CD4-positive, alpha-beta T cell treated with Interleukin-12 subunit alpha and Interleukin-12 subunit beta, for 1 hour (primary cell): ENCODE data around the gene GSS.

ENCODE experiments used
- DNase-seq: peaks from one replicate; pipeline ENCODE4 v3.0.0-alpha.2; 2020

The GSS gene

DNA sequence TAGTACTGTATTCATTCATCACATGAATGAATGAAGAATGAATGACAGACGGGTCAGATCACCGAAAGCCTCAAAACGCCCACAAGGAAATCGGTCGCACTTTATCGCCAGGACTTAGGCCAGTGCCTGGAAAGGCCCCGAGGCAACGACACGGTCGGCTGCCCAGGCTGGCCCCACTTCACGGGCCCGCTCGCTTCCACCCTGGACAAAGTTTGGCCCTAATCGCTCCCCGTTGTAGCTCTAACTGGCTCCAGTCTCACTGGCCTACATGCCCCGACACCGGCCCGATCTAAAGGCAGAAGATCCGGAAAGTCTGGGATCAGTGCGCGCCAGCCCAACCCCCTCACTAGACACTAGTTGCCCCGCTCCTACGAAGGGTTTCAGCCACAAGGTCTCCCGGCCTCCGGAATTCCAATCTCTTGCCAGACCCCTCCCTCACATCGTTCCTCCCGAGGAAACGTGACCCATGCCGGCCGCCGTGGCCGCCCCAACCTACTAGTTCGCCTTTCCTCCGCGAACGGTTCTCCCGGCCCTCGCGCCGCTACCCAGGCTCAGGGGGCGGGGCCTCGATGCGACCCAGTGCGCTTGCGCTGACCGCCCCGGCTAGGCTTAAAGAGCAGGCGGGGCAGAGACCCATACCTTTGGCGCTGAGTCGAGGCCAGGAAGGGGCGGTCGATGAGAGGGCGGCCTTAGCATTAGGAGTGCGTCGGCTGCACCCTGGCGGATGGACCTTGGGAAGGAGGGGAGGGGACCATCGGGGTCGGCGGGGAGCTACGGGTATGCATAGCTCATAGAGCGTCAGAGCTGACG, at the start of gene GSS, which contains the start of gene MYH7B:
GSS (minus strand) TSS at position 576 of the 810 bp plus-strand sequence. CDS start 3,954 bp downstream, outside the sequence.
MYH7B (plus strand) TSS at position 638 of the 810 bp plus-strand sequence. CDS start 22,138 bp downstream, outside the sequence.
- peak; percentile 96 for DNase-seq

DNA sequence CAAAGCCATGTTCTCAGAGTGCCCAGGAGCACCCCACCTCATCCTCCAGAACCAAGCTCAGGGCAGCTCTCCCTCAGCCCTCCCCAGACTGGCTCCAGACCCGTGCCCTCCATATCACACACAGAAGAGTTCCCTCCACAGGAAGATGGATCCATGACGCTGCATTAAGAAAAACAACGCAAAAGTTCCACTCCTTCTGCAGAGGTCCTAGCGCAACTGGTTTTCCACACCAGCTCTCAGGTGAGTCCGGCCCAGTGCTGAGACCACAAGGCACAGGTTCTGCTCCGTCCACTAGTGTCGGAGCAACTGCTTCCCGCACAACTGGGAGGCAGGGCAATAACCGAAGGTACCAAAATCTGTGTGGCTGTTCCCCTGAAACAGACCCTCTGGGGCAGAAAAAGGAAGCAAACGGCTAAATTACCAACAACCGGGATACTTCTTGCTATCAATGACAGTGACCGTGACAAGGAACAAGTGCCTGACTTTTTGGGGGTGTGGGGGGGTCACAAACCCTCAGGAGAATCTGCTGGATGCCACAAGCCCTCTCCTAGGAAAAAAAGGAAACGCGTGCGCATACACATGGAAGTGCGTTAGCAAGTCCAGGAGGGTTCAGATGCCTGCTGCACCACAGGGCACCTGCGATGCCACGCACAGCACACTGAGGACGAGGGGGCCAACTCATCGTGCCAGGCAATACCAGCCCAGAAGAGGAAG, 49.3 kb upstream of the GSS start:
- no peak for DNase-seq

DNA sequence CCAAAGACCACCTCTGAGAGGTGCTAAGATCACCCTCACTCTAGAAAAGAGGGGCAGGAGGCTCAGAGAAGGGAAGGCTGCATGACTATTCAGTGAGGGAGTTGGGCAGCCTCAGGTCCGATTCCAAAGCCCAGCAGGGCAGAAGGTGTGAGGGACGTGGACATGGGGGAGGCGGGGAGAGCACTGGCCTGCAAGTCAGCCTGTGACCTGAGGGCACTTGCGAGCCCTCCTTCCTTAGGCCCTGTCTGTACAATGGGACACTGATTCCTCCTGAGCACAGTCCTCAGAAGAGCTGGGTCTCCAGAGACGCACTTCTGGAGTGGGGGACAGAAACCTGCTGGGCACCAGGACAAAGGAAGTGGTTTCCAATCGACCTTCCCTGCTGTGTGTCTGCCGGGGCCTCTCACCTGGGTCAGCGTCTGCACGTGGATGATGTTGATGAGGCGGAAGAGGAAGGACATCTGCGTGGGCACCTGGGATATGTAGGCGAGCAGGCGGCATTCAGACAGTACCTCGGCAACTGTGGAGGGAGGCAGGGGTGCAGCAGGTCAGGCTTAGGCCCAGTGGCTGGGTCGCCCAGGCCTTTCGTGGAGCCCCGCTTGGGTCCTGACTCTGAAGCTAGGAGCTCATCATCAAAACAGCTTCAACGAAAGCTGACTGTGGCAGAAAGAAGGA, 48.6 kb upstream of the GSS start:
- no peak for DNase-seq

DNA sequence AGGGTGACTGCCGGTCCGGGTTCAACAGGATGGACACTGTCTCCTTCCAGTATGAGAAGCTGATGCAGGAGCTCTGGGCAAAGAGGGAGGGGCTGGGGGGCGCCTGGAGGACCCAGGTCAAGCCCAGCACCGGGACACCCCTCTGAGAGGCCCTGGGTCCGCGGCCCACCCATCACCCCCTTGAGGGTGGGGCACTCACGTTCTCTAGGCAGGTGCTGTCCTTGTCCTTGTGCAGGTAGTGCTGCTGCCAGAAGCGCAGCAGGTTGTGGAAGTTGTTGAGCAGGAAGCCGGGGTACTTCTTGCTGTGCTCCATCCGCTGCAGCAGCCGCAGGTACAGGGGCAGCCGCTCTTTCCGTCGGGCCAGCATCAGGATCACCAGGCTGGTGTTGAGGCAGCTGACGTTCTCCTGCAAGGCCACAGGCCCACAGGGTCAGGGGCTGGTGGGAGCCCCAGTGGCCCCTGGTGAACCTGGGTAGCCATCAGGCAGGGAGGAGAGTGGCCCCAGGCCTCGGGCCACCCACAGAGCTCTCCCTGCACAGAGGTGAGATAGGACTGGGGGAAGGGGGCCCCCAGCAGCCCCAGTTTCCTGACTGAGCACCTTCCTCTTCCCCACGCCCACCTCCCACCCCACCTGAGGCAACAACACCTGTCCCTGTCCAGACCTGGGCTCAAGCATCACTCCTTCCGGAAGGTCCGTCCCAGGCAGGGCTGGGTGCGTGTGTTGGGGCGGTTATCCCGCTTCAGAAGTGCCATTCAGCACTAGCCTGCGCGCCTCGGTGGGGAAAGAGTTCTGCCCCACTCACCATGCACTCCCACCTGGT, 47.8 kb upstream of the GSS start:
- no peak for DNase-seq

DNA sequence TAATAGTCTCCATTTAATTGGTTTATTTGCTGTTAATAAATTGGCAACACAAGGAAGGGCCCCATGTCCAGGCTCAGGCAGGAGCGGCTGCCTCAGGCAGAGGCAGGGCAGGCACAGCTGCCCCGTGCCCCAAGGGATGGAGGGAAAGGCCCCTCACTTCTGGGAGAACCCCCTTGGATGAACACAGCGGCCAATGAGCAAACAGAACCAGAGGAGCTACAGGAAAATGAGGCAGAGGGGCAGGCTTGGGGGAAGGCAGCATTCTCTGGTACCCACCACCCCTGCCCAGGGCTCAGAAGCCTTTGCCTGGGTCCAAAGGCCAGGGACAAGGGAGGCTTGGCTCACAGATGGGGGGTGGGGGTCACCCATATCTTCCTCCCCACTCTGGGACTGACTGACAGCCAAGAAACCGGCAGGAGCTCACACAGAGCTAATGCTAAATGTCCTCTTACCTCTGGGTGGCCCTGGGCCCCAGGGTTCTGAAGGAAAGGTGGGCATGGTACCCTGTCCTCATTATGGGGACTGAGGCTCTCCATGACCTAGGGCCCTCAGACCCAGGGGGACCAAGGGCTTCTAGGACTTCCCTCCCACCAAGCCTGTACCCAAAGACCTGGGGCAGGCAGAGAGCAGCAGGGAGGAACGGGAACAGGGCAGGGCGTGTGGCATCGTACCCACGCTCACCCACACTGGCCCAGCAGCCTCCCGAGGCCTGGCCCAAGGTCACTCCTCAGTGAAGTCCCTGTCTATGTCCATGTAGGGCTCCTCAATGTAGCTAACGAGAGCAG, 47.0 kb upstream of the GSS start:
- DNase-seq, result no peak

DNA sequence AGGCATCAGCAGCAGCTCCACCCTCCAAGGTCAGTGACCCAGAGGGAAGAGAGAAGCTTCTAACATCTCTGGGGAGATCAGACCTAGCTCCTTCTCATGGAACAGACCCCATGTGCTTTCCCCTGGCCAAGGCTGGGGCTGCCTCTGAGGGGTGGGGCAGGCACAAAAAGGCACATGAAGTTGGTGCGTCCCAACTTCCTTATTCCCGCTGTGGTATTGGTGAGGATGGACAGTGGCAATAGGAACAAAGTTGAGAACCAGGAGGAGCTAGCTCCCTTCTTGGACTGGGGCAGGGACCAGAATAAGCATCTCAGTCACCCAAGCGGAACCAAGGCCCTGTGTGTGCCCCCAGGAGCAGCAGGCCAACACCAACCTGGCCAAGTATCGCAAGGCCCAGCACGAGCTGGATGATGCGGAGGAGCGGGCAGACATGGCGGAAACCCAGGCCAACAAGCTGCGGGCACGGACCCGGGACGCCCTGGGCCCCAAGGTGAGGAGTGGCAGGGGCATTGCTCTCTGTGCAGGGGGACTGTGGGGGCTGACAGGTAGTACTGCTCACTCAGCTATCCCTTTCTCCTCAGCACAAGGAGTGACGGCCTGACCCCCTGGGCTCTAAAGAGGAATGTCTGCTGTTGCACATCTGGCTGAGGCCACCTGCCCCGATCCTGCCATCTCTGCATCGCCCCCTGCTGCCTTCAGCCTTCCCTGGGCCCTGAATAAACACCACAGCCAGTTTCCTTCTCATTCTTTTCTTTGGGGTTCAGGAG, 46.2 kb upstream of the GSS start:
- DNase-seq, result peak; percentile 5

DNA sequence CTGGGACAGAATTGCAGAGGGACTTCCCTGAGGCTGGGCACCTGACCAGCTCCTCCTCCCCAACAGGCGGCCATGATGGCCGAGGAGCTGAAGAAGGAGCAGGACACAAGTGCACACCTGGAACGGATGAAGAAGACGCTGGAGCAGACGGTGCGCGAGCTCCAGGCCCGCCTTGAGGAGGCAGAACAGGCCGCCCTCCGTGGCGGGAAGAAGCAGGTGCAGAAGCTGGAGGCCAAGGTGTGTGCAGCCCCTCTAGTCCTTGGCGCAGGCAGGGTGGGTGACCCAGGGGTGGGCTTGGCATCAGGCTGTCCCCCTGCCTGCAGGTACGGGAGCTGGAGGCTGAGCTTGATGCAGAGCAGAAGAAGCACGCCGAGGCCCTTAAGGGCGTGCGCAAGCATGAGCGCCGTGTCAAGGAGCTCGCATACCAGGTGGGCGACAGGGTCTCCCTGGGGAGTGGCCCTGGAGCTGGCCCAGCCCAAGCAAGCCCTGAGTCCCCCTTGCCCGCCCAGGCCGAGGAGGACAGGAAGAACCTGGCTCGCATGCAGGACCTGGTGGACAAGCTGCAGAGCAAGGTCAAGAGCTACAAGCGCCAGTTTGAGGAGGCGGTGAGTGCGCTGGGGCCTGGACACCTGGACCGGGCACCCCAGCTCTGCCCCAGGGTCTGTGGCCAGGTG, 45.5 kb upstream of the GSS start:
- no peak for DNase-seq

DNA sequence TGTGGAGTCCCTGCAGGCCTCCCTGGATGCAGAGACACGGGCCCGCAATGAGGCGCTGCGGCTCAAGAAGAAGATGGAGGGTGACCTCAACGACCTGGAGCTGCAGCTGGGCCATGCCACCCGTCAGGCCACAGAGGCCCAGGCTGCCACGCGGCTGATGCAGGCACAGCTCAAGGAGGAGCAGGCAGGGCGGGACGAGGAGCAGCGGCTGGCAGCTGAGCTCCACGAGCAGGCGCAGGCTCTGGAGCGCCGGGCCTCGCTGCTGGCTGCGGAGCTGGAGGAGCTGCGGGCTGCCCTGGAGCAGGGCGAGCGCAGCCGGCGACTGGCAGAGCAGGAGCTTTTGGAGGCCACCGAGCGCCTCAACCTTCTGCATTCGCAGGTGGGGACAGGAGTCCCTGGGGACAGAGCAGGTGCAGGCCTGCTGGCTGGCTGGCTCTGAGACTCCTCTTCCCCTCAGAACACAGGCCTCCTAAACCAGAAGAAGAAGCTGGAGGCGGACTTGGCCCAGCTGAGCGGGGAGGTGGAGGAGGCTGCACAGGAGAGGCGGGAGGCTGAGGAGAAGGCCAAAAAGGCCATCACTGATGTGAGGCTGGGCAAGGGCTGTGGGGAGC, 44.8 kb upstream of the GSS start:
- DNase-seq, result no peak

DNA sequence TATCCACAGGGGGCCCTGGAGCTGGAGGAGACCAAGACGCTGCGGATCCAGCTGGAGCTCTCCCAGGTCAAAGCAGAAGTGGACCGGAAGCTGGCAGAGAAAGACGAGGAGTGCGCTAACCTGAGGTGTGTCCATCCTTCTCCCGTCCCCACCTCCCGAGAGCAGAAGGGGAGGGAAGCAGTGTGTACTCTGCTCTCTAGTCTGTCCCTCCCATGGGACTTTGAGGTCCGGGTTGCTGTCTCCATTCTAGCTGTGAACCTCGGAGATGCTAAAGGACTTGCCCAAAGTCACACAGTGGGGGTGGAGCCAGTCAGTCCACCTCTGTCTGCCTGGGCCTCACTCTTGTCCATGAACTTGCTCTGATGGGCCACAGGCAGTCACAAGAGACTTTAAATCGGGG, 44.2 kb upstream of the GSS start:
- no peak for DNase-seq

DNA sequence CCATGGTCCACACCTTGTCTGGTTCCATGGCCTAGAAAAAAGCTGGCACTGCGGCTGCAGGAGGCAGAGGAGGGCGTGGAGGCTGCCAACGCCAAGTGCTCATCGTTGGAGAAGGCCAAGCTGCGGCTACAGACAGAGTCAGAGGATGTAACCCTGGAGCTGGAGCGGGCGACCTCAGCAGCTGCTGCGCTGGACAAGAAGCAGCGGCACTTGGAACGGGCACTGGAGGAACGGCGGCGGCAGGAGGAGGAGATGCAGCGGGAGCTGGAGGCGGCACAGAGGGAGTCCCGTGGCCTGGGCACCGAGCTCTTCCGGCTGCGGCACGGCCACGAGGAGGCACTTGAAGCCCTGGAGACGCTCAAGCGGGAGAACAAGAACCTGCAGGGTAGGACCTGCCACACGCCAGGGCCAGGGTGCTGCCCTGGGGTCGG, 43.4 kb upstream of the GSS start:
- no peak for DNase-seq

DNA sequence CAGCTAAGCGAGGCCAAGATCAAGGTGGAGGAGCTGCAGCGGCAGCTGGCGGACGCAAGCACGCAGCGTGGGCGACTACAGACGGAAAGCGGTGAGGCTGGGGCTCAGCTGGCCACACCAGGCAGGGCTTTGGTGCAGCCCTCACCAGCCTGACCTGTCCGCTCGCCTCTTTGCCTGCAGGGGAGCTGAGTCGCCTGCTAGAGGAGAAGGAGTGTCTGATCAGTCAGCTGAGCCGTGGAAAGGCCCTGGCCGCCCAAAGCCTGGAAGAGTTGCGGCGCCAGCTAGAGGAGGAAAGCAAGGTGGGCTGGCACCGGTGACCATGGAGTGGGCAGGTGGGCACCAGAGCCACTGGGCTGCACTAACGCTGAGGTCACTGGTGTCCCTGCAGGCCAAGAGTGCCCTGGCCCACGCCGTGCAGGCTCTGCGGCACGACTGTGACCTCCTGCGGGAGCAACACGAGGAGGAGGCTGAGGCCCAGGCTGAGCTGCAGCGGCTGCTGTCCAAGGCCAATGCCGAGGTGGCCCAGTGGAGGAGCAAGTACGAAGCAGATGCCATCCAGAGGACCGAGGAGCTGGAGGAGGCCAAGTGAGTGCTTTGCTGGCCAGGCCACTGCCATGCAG, 42.8 kb upstream of the GSS start:
- DNase-seq, result no peak

DNA sequence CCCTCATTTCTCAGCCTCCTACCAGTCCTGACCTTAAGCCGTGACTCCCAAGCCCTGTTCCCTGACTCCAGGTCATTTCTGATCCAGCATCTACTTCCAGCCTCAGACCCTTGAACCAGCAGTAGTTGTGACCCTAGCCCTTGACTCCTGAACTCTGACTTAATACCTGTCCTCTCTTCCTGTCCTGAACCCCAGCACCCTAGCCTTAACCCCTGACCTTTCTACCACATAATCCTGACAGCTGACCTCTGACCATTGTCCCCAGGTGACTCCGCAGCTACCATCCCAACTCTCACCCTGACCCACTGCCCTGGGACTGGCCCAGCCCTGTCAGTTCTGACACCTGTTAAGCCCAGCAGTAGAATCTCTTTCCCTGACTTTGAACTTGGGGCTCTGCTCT, 42.2 kb upstream of the GSS start:
- DNase-seq, result no peak

DNA sequence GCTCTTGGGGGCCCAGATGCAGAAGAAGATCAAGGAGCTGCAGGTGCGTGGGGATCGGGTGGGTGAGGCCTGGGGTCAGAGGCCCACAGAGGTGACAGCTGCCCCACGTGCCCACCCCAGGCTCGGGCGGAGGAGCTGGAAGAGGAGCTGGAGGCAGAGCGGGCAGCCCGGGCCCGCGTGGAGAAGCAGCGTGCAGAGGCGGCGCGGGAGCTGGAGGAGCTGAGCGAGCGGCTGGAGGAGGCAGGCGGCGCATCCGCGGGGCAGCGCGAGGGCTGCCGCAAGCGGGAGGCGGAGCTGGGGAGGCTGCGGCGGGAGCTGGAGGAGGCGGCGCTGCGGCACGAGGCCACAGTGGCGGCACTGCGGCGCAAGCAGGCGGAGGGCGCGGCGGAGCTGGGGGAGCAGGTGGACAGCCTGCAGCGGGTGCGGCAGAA, 41.5 kb upstream of the GSS start:
- peak; percentile 3 for DNase-seq

DNA sequence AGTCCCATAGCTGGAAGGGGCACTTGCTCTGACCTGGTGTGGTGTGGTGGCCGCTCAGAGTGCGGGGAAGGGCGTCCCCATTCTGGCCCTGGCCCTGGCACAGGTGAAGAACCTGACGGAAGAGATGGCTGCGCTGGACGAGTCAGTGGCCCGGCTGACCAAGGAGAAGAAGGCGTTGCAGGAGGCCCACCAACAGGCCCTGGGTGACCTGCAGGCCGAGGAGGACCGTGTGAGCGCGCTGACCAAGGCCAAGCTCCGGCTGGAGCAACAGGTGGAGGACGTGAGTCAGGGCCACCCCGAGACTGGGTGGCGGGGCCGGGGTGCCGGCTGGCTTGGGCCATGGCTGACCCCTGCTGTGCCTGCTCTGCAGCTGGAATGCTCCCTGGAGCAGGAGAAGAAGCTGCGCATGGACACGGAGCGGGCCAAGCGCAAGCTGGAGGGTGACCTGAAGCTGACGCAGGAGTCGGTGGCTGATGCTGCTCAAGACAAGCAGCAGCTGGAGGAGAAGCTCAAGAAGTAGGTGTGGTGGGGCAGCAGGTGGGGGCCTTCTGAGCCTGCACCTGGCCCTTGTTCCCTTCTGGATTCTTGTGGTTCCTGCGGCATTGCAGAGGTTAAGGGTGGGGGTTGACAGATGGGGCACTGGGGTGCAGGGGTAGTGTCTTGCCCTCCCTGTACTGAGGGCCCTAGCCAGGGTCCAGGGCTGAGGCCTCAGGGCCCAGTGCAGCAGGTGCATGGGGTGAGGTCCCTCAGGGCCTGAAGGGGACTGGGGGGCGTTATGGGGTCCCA, 40.8 kb upstream of the GSS start:
- DNase-seq, result no peak

DNA sequence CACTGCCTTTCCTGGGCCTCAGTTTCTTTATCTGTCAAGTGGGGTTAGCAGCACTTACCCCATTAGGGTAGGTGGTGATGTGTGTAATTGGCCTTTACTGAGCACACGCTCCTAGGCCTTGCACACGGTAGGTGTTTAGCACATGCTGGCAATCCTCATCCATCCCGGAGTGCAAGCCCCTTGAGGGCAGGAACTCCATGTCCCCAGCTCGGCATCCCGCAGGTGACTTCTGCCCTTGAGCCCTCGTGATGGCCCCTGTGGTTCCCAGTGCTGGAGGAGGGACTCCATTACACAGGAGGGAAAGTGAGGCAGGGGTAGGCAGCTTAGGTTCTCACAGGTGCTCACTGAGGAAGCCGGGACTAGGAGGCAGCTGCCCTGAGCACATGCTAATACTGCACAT, 40.1 kb upstream of the GSS start:
- DNase-seq, result no peak

DNA sequence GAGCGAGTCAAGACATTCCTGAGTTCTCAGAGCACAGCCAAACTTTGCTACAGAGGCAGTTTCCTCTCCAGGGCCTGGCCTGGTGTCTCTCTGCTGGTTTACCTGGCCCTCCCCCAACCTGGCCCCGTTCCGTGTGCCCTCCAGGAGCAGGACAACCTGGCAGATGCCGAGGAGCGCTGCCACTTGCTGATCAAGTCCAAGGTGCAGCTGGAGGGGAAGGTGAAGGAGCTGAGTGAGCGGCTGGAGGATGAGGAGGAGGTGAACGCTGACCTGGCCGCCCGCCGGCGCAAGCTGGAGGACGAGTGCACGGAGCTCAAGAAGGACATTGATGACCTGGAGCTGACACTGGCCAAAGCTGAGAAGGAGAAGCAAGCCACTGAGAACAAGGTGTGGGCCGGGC, 39.6 kb upstream of the GSS start:
- DNase-seq, result no peak

DNA sequence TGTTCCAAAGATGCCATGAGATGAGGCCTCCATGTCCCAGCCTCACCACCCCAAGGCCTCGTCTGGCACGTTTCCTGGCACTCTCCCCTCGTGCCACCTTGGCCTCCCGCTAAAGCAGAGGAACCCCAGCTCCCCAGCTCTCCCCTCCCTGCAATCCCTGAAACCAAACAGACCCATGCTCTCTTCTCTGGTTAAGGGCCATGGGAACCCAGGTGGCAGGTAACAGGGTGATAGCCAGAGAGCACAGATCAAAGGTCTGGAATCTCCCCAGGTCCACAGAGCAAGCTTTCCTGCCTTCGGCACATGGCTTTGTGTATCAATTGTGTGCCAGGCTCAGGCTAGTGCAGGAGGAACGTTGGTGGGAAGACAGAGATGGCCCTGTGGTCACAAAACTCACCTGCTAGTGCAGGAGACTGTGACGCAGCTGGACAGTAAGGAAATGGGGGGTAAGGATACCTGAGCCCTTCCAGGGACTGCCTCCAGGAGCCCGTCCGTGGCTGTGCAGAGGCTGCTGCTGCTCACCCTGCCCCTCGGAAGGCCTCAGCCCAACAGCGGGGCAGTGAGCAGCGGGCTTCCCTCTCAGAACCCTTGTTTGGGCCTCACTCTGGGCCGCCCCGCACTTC, 39.0 kb upstream of the GSS start:
- DNase-seq, result no peak

DNA sequence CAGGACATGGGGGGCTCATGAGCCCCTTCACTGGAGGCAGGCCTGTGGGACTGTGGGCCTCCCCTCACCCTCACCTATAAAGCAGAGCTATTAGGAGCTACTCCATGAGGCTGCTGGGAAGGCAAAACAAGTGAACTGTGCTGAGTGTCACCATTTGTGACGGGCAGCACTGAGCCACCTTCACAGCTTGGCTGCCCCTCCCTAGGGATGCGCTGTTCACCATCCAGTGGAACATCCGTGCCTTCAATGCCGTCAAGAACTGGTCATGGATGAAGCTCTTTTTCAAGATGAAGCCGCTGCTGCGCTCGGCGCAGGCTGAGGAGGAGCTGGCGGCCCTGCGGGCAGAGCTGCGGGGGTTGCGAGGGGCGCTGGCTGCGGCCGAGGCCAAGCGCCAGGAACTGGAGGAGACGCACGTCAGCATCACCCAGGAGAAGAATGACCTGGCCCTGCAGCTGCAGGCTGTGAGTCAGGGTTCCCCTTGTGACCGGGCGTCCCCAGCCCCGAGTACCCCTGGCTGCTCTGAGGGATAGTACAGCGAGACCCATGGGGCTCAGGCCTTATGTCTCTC, 38.4 kb upstream of the GSS start:
- no peak for DNase-seq
